GM18508 (cell line): ENCODE data around the gene PLCXD1.

ENCODE experiments used
- ATAC-seq: cut with Tn5 transposase; IDR thresholded peaks from one replicate; pipeline ENCODE4 v1.9.1; 2021; ENCODE audit warnings: moderate number of reproducible peaks; ENCODE audit not compliant: insufficient read depth, unreplicated experiment

PLCXD1 gene

GRCh38 chrX:332496-332860 lies 51.3 kb downstream of the PLCXD1 start:
- ATAC-seq: no peak

GRCh38 chrX:332916-333610 lies 51.9 kb downstream of the PLCXD1 start:
- no peak for ATAC-seq

DNA sequence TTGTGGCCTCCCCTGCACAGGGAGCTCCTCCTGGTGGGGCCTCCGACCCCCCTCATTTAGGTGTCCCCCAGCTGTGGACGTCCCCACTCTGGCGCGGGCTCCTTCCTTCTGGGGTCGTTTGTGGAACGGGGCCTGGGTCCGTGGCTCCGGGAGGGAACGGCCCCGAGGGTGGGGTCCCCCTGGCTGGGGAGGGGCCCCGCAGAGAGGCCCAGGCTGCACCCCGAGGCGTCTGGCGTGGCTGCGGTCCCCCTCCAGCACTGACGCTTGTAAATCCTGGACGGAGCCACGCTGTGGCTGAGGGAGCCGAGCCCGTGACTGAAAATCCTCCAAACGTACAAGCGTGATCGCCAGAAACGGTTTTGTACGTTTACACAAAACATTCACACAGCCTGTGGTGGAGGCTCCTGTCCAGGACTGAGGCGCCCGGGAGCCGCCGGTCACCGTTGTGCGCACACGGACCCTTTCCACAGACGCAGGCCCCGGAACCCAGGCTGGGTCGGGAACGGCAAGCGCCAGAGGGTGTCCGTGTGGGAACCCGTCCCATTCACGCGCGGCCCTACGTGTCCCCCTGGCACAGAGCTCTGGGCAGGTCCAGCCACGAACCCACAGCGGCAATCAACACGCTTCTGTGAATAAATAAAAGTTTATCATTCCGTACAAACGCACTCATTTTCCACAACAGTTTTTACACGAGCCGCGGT lies 52.6 kb downstream of the PLCXD1 start:
- ATAC-seq: no peak

DNA sequence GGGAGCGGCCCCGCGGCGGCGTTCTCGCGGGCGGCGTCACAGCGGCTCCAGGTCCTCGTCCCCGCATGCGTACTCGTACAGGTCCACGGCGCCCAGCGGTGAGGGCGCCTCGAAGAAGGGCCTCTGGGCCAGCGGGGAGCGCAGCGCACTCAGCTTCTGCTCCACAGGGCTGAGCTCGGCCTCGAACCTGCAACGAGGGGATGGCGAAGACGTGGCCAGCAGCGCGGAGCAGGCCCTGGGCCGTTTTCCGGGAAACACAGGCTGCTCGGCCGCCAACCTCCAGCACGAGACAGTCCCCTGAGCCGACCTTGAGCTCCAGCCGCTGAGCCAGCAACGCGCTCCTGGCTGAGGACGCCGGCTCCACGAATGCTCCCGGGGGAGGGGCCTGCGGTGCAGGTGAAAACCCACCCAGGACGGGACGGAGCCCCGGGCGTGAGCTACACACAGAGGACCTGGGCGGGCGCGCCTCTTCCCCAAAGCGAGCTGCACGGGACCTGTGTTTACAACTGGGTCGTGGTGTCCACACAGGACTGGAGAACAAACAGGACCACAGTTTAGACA lies 53.2 kb downstream of the PLCXD1 start:
- ATAC-seq: no peak

DNA sequence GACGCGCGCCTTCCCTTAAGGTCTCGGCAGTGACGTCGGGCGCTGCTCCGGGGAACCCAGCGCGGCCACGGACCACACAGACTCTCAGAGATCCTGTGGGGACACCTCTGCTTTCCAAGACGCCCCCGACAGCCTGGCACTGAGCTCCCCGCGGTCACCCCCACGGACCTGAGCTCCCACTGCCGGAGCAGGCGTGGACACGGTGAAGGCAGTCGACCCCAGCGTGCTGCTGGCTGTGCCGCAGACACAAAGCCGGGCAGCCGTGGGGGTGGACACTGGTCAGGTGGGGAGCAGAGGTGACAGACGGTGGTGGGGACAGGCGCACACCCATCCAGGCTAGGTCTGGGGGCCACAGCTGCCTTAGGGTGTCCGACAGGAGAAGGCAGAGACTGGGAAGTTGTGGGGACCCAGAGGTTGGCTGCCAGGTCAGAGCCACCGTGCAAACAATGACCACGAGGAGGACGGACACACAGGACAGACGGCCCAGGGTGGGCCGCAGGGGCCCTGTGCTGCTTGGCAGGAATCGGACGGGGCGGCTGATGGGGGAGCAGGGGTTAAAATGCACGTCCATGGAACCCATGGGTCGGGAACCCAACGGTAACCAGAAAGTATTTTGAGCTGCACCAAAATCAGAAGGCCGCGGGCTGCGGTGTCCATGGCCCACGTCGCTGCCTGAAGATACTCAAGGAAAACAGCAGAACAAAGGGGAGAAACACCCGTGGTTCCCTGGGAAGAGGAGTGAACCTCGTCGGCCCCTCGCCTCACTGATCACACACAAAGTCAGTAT lies 54.0 kb downstream of the PLCXD1 start:
- no peak for ATAC-seq

DNA sequence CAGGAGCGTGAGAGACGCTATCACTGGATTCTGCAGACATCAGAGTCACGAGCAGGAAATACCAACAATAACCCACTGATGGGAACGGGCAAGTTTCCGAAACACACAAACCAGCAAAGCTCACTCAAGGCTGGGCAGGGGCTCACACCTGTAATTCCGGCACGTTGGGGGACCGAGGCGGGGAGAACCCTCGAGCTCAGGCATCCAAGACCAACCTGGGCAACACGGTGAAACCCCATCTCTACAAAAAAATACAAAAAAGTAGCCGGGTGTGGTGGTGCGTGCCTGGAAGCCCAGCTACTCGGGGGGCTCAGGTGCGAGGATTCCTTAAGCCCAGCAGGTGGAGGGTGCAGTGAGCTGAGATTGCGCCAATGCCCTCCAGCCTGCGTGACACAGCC lies 54.6 kb downstream of the PLCXD1 start:
- ATAC-seq: no peak

GRCh38 chrX:336227-336626 lies 55.0 kb downstream of the PLCXD1 start:
- no peak for ATAC-seq

- ATAC-seq: no peak
Measured at GRCh38 chrX:337331-337831, 56.2 kb downstream of the PLCXD1 start.

GRCh38 chrX:338281-338835 lies 57.2 kb downstream of the PLCXD1 start:
- no peak for ATAC-seq

DNA sequence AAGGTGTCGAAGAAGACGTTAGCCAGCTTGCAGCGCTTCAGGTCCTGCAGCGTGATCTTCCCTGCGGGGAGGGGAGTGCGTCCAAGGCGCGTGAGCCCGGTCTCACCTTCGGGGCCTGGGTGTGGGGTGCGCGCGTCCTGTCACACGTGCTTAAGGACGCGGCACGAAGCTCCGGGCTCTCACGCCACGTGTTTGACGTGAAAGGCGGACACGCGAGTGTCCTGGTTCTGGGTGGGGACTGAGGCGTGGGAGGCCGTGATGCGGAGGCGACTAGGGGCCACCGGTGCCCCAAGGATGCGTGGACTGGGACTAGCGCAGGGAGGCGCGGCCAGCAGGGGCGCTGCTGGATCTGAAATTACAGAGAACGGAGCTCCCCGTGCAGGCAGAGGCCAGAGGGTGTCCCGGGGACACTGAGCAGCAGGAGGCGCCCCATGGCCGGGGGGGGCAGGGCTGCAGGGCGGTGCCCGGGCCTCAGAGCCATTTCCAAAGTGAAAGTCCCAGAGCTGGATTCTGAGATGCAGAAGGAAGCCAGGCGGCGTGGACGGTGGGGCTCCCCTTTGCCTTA lies 57.7 kb downstream of the PLCXD1 start:
- ATAC-seq: no peak

DNA sequence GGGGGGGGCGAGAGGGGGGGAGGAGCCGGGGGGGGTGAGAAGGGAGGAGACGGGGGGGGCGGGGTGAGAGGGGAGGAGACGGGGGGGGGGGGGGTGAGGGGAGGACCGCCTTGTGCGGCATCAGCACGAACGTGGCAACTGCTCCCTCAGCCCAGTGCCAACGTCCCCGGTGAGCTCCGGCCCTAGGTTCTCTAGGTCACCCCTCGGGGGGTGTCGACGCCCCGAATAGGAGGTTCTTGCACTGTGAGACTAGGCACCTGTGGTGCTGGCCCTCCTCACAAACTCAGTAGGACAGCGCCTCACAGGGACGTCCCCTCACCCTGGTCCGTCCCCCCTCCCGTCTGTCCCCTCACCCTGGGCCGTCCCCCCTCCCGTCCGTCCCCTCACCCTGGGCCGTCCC lies 58.9 kb downstream of the PLCXD1 start:
- no peak for ATAC-seq

DNA sequence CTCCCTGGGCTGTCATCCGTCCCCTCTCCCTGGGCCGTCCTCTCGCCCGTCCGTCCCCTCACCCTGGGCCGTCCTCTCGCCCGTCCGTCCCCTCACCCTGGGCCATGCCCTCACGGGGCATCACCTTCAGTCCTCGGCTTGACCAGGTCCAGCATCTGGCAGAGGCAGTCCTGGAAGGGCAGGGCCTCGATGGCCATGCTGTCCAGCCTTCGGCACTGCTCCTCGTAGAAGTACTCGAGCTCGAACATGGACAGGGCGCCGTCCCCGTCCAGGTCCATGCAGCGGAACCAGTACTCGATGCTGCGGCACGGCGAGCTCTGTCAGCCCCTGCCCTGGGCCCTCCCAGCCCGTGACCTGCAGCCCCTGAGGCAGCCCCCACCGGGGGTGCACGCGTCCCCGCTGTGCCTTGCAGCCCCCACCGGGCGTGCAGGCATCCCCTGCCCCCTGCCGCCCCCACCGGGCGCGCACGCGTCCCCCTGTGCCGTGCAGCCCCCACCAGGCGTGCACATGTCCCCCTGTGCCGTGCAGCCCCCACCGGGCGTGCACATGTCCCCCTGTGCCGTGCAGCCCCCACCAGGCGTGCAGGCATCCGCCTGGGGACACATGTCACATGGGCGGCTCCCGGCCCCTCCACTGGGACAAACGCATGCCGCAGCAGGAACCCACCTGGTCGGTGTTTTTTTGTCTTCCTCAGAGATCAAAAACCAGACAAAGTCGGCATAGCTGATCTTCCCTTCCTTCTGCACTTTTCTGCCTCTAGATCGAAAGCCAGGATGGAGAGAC lies 59.7 kb downstream of the PLCXD1 start:
- ATAC-seq: no peak

GRCh38 chrX:341541-342101 lies 60.4 kb downstream of the PLCXD1 start:
- ATAC-seq: no peak

DNA sequence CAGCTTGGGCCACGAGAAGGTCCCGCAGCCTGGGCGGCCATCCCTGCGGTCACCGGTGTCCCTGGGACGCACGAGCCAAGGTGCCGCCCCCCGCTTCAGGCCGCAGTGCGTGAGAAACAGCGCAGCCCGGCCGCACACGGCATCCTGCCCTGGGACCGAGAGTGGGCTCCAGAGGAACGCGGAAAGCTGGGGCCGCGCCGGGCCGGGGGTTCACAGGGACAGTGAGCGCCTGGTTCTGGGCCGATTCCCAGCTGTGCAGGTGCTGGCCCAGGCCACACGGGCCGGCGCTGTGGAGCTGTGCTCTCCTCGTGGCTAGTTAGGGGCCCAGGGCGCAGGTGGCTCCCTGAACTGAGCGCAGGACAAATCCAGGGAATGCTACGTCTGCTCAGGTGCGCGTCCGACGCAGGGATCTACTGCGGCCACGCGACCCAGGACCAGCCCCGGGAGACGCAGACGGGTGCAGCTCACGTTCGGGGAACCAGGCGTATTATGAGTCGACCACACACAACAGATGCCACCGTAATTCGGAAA lies 63.3 kb downstream of the PLCXD1 start:
- ATAC-seq: no peak

GRCh38 chrX:345020-345925 lies 64.1 kb downstream of the PLCXD1 start:
- no peak for ATAC-seq

GRCh38 chrX:346034-346813 lies 65.0 kb downstream of the PLCXD1 start:
- no peak for ATAC-seq
